GM10266 (cell line): ENCODE data around the gene SCN3A.

Experiments used
- DNase-seq: peaks from one replicate; pipeline ENCODE4 v3.0.0; 2012; ENCODE audit errors: extremely low spot score
- TF ChIP-seq, protein P1 (sequence below): IDR thresholded peaks from 2 replicates; pipeline ENCODE4 v1.5.1; 2012; ENCODE audit warnings: mild to moderate bottlenecking, low read depth; ENCODE audit not compliant: control insufficient read depth, insufficient read depth; ENCODE audit errors: missing control alignments

Gene SCN3A

GRCh38 chr2:165164201-165164600 lies 39.6 kb downstream of the SCN3A start:
- no peak for DNase-seq
- TF ChIP-seq, protein P1, sequence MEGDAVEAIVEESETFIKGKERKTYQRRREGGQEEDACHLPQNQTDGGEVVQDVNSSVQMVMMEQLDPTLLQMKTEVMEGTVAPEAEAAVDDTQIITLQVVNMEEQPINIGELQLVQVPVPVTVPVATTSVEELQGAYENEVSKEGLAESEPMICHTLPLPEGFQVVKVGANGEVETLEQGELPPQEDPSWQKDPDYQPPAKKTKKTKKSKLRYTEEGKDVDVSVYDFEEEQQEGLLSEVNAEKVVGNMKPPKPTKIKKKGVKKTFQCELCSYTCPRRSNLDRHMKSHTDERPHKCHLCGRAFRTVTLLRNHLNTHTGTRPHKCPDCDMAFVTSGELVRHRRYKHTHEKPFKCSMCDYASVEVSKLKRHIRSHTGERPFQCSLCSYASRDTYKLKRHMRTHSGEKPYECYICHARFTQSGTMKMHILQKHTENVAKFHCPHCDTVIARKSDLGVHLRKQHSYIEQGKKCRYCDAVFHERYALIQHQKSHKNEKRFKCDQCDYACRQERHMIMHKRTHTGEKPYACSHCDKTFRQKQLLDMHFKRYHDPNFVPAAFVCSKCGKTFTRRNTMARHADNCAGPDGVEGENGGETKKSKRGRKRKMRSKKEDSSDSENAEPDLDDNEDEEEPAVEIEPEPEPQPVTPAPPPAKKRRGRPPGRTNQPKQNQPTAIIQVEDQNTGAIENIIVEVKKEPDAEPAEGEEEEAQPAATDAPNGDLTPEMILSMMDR: no peak

DNA sequence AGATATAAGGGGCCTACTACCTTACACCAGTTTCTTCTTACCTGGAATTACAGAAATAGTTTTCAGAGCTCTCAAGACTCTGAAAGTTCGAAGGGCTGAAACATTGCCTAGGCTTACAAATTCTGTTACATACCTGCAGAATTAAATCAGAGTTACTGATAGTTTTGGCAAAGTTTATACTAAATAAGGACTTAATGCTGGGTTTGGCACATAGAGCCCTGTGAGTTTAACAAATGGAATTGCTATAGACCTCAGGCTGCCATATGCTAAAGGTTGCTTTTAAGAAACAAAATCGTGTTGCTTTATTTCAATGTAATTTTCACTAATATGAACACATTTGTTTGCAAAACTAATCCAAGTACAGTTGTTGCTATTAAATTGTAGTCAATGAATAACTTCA lies 40.1 kb downstream of the SCN3A start:
- TF ChIP-seq, protein P1: no peak
- no peak for DNase-seq

DNA sequence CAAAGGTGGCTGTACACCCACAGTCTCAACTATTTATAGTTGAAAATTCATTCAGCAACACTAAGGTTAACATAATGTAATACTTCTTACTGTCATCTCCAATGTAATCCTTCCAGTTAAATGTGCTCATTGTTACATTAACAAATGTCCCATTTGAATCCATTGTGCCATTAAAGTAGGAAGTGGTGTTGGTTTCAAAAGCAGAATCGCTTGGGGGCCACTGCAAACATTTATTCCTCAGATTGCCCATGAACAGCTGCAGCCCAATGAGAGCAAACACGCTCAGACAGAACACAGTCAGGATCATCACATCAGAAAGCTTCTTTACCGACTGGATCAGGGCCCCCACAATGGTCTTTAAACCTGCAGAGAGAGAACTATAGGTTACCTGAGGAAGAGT lies 41.4 kb downstream of the SCN3A start:
- no peak for DNase-seq
- TF ChIP-seq, protein P1: no peak

DNA sequence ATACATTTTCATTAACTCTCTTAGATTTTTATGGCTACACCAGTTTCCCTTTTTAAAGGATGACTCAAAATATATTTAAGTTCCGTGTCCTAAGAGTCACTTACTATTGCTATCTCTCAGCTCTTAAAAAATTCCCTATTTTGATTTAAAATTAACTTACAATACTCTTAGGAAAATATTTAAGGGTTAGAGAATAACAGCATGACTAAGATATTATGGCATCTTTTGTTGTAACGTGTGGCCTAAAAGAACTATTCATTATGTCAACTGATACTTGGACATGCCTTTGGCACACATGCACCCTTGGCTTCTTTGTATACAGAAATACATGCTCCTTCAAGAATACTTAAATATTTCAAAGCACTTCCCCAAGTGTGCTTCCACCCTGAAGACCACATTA lies 42.3 kb downstream of the SCN3A start:
- TF ChIP-seq, protein P1: no peak
- DNase-seq: no peak

GRCh38 chr2:165157160-165157559 lies 46.7 kb downstream of the SCN3A start:
- TF ChIP-seq, protein P1: no peak
- no peak for DNase-seq

DNA sequence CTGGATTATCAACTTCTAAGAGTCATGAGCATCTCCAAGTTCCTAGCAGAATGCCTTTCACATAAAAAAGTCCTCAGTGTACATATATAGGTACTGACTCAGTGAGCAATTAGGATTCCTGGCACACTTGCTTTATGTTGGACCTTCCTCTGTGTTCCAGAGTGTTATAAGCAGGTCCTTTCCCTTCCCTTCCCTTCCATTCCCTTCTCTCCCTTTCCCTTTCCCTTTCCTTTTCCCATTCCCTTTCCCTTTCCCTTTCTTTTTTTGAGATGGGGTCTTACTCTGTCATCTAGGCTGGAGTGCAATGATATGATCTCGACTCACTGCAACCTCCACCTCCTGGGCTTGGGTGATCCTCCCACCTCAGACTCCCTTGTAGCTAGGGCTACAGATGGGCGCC lies 48.7 kb downstream of the SCN3A start:
- TF ChIP-seq, protein P1: no peak
- DNase-seq: no peak

DNA sequence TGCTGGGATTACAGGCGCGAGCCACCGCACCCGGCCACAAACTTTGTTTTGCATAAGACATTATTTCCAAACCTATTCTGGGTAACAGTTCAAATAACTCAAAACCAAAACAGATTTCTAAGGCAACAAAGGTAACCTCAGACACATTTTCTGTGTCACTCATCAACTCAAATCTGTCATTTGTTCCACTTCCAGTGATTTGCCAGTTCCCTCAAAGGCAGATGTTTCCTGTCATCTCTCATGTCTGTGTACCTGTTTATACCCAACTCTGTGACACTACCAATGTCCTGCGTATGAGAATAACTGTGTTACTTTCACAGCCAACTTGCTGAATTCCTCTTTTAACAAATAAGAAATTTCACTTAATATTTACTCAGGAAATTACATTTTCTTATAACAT lies 54.4 kb downstream of the SCN3A start:
- peak; percentile 6 for DNase-seq
- TF ChIP-seq, protein P1: no peak
